HG03060 (cell line): ENCODE measurements around the gene KCNIP3.

Source experiments
- ATAC-seq: cut with Tn5 transposase; IDR thresholded peaks from one replicate; pipeline ENCODE4 v1.9.1; 2021; ENCODE audit warnings: low read depth, moderate number of reproducible peaks; ENCODE audit not compliant: unreplicated experiment

KCNIP3 gene

GRCh38 chr2:95311815-95312542 lies 14.8 kb downstream of the KCNIP3 start:
- ATAC-seq, result no peak

DNA sequence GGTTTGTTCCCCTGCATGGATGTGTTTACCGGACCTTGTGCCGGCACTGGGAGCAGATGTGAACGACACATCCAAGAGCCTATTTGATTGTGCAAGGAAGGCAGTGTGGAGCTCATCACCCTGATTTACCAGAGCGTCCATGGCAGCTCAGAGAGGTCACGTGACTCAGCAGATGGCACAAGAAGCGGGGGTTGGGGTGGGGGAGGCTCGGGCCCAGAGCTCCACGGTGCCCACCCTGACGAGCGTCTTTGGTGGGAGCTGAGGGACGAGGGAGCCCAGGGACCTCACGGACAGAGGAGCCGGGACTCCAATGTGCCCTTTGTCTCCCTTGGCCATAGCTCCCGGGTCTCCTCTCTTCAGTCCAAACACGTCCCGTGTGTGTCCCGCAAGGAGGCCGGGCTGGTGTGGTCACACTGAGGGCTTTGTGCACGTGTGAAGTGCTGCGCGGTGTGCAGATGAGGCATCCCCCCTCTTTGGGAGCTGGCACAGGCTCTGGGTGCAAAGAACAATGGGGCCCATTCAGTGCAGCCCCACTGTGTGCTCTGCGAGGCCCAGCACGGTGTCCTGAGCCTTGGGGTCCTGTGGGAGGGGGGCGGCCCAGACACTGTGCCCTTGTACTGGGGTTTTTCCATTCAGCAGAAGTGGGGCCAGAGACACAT lies 15.5 kb downstream of the KCNIP3 start:
- no peak for ATAC-seq

- no peak for ATAC-seq
Measured at GRCh38 chr2:95313296-95314131, 16.4 kb downstream of the KCNIP3 start.

- ATAC-seq, result no peak
Measured at GRCh38 chr2:95314598-95314963, 17.4 kb downstream of the KCNIP3 start.

DNA sequence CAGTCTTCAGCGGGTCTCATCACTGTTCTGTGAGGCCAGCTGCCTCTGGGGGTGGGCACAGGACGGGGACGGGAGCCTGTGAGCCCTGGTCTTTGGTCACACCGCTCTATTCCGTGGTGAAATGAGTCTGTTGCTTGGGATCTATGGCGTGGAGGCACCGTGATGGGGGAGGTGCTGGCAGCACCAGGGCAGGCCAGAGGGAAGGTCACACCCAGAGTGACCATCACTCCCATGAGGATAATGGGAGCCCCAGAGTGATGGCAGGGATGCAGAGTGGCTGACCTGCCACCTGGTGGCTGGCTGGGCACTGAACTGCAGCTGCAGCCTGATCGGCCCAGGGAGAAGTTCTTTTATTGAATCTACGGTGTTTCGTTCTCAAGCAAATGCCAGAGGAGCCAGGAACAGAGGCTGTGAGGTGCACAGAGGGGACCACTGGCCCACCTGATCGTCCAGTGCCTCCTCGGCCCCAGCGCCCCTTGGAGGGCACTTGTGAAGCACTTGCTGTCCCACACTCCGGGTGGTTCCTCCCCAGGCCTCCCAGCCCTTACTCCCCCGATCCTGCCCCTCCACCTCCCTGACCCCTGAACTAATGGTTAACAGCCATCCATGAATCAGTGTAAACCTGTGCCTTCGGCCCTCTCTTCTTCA lies 17.9 kb downstream of the KCNIP3 start:
- ATAC-seq, result no peak

DNA sequence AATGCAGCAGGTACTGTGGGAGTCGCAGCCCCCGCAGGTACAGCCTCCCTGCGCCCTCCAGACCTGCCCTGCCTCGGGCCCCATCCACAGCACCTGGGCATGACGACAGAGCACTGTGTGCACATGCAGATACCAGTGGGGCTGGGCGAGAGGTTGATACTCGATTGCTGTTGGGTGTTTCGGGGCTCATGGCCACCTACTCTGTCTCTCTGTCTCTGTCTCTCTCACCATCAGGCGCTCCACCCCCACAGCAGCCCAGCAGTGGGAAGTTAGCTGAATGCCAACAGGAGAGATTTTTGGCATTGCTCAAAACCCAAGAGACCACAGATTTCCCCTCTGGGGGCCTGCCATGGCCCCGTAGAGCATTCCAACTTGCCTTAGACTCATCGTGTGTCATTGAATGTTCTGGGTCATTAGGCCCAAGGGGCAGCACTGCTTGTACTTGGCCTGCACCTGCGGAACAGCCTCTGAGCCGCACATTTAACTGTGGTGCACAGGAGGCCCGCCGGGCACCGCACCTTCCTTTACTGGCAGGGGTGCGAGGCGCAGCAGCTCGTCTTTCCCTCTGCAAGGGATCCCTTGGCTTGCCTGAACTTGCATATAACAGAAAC lies 18.8 kb downstream of the KCNIP3 start:
- ATAC-seq, result no peak

GRCh38 chr2:95316466-95317122 lies 19.4 kb downstream of the KCNIP3 start:
- no peak for ATAC-seq

- ATAC-seq, result no peak
Measured at GRCh38 chr2:95317123-95317500, 20.0 kb downstream of the KCNIP3 start.

GRCh38 chr2:95317665-95318425 lies 20.7 kb downstream of the KCNIP3 start:
- no peak for ATAC-seq

- no peak for ATAC-seq
Measured at GRCh38 chr2:95318431-95319220, 21.5 kb downstream of the KCNIP3 start.

- no peak for ATAC-seq
Measured at GRCh38 chr2:95319481-95320343, 22.6 kb downstream of the KCNIP3 start.

DNA sequence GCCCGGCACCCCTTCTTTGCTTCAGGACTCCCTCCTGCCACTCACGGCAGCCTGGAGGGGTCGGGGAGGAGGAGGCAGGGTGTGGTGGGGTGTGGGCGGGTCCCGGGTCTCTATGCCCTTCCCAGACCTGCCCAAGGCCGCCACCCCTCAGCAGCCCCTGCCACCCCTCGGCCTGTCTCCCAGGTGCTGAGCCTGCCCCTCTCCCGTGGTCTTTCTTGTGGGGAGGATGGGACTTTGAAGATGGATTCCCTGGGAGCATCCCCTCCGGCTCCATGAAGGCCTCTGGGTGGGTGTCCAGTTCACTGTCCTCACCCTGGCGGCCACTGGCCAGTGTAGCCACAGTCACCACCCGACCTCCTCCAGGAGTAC lies 23.2 kb downstream of the KCNIP3 start:
- no peak for ATAC-seq

DNA sequence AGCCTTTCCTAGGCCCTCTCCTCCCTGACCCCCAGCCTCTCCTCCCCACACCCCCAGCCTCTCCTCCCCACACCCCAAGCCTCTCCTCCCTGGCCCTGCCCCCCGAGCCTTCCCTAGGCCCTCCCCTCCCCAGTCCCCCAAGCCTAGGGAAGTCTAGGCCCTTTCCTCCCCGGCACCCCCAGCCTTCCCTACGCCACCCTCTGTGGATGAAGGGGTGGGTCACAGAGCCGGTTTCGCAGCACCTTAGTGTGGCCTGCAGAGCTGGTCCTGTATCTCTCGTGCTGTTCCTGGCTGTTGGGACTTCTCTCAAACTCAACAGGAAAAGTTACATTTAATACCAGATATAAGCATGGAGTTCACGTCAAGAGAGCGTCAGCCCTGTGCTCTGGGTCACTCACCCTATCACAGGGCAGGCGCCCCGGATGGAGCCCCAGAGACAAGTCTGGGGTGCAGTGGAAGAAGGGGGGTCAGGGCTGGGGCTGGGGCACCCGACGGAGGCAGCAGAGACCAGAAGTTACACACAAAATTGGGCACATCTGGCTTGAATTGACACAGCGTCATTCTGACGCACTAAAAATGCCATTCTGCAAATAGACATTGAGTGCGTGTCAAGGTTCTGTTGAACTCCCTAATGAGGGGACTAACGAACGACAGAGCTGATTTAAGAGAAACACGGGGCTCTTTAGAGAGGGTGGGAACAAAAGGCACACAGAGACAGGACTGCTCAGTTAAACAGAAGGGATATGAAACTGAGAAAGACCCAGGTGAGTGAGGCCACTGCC lies 24.0 kb downstream of the KCNIP3 start:
- ATAC-seq, result no peak

DNA sequence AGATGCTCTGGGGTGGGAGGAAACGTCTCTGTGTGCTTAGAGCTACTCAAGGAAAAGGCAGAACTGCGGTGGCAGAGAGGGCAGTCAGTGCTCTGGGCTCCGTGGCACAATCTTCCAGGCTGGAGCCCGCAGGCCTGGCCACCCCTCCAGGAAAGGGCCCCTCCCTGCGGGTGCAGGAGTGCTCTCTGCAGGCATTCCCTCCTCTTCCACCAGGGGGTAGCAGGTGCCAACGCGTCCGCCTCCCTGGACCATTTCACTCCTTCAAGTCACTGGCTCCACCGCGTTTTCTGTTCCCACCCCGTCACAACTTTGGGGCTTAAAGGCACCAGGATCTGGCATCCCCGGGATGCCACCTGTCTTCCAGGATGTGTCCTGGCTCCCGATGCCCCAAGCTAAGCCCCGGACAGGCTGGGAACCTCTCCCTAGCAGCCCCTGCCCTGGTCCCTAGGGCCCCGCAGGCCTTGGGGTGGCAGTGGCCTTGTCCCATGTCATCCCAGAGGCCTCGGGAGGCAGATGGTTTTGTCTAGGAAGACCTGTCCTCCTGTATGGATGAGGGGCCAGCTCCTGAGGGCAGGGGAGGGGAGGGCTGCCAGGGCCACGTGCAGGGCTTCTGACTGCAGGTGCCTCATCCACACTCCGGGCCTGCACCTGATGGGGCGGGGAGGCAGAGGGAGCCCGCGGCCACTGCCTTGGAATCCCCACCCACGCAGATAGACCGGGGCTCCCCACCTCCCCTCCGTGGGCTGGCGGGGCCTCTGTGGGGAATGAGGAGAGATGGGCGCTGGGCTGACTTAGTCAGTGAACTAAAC lies 26.4 kb downstream of the KCNIP3 start:
- no peak for ATAC-seq

DNA sequence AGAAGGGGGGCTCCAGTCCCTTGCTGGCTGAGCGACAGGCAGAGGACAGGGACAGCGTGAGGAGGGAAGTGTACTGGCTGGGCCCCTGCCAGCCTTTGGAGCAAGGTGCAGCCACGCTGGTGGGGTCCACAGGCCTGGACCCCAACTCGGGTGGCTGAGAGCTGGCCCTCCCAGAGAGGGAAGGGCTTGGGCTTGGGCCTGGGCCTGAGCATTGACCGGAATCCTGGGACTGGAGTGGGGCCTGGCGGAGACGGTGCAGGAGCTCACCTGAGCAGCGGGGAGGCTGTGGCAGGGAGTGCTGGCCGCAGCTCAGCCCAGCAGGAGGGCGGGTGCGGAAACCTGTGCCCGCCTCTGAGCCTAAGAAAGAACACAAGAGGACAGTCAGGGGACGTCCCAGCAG lies 27.9 kb downstream of the KCNIP3 start:
- no peak for ATAC-seq
